ENCODE measurements around the gene SFR1.

SFR1 gene

GRCh38 chr10:104085801-104086400 lies 36.1 kb upstream of the SFR1 start, which contains the start of gene COL17A1:
COL17A1 (minus strand) TSS chr10:104085880; CDS start chr10:104080673, 5,207 bp downstream.
- Histone ChIP-seq H3K27me3 (ENCODE audit: insufficient read depth, poor library complexity, severe bottlenecking) (peaks cover 3% of the 10 kb centered on the region), H3K4me3 (replicated peaks; ENCODE audit: insufficient read depth, low read length) (no peak within 1 kb of the TSS), H3K27ac (replicated peaks) (no peak within 1 kb of the TSS)
- TF ChIP-seq GABPA (IDR thresholded peaks at IDR 0.05; ENCODE audit: low read depth) = no peak
- no peak for TF ChIP-seq REST (IDR thresholded peaks at IDR 0.05; ENCODE audit: insufficient replicate concordance, low read depth)
- no peak for TF ChIP-seq CTCF (IDR thresholded peaks at IDR 0.05; ENCODE audit: insufficient read depth, low read length)
- TF ChIP-seq POLR2AphosphoS5 (IDR thresholded peaks at IDR 0.05; ENCODE audit: low read depth) = no peak
- TF ChIP-seq SPI1 (IDR thresholded peaks at IDR 0.05; ENCODE audit: borderline replicate concordance, low read depth) = no peak
- no peak for DNase-seq (ENCODE audit: low read depth in 1 of 2, low spot score in 1 of 2)

- Histone ChIP-seq H3K27ac (replicated peaks) (no peak overlapping the region), H3K27me3 (ENCODE audit: insufficient read depth, poor library complexity, severe bottlenecking) (peaks cover 3% of the 10 kb centered on the region), H3K4me3 (replicated peaks; ENCODE audit: insufficient read depth, low read length) (no peak overlapping the region)
- DNase-seq (ENCODE audit: low read depth in 1 of 2, low spot score in 1 of 2) = no peak
- no peak for TF ChIP-seq CTCF (IDR thresholded peaks at IDR 0.05; ENCODE audit: insufficient read depth, low read length)
- no peak for TF ChIP-seq SPI1 (IDR thresholded peaks at IDR 0.05; ENCODE audit: borderline replicate concordance, low read depth)
Observed at GRCh38 chr10:104088239-104088638, 33.7 kb upstream of the SFR1 start.

GRCh38 chr10:104089621-104090020 lies 32.4 kb upstream of the SFR1 start:
- TF ChIP-seq REST (IDR thresholded peaks at IDR 0.05; ENCODE audit: insufficient replicate concordance, low read depth) (no peak), POLR2AphosphoS5 (IDR thresholded peaks at IDR 0.05; ENCODE audit: low read depth) (no peak), GABPA (IDR thresholded peaks at IDR 0.05; ENCODE audit: low read depth) (no peak), SPI1 (IDR thresholded peaks at IDR 0.05; ENCODE audit: borderline replicate concordance, low read depth) (no peak)
- Histone ChIP-seq H3K4me3 (replicated peaks; ENCODE audit: insufficient read depth, low read length) (no peak overlapping the region), H3K27me3 (ENCODE audit: insufficient read depth, poor library complexity, severe bottlenecking) (peaks cover 2% of the 10 kb centered on the region), H3K27ac (replicated peaks) (no peak overlapping the region)
- no peak for DNase-seq (ENCODE audit: low read depth in 1 of 2, low spot score in 1 of 2)

- no peak overlapping the region for H3K27ac ChIP-seq (replicated peaks)
- TF ChIP-seq POLR2AphosphoS5 (IDR thresholded peaks at IDR 0.05; ENCODE audit: low read depth) = no peak
- no peak for TF ChIP-seq CTCF (IDR thresholded peaks at IDR 0.05; ENCODE audit: insufficient read depth, low read length)
- peaks cover 2% of the 10 kb centered on the region for H3K27me3 ChIP-seq (ENCODE audit: insufficient read depth, poor library complexity, severe bottlenecking)
- H3K4me3 ChIP-seq (replicated peaks; ENCODE audit: insufficient read depth, low read length) = no peak overlapping the region
- DNase-seq (ENCODE audit: low read depth in 1 of 2, low spot score in 1 of 2) = no peak
Observed at GRCh38 chr10:104090611-104091010, 31.4 kb upstream of the SFR1 start.
